Measurements from ENCODE around the gene SMTNL2. TPM values are rescaled to one million over a fixed set of nuclear protein-coding genes. Genes with fewer than 3 reads are reported as not detected.
A peak's percentile ranks its signal among the peaks of the same experiment; 100 is the strongest.
"Not testable (repeated sequence)": the region's sequence is repeated elsewhere in the genome, so short reads cannot be mapped to it uniquely, and the experiment has no call there.

Gene SMTNL2
- total and polyA plus RNA-seq, 2 donors: 0.57 to 1.6 TPM

GRCh38 chr17:4639301-4640059 lies 55.2 kb downstream of the SMTNL2 start:
- H3K4me1 ChIP-seq (ENCODE audit: control insufficient read depth in 2 of 2, insufficient read depth in 2 of 2, low read length in 2 of 2): peaks cover 0 to 13% of the 10 kb centered on the region in 2 donors
- H3K9me3 ChIP-seq (ENCODE audit: control insufficient read depth in 2 of 2, insufficient read depth in 1 of 2, low read length in 1 of 2); H3K36me3 ChIP-seq (ENCODE audit: control insufficient read depth in 2 of 2, insufficient read depth in 2 of 2, low read length in 1 of 2); H3K27ac ChIP-seq (ENCODE audit: low read depth in 1 of 2, low read length in 1 of 2); H3K4me3 ChIP-seq (ENCODE audit: low read length in 2 of 2): not testable (repeated sequence)
- WGBS: 6% methylated on average over 25 of the region's 56 CpGs
- peak in 2 of 9 donors; percentile 13 to 33 for DNase-seq (ENCODE audit: low read depth in 6 of 9, low spot score in 9 of 9)
- H3K27me3 ChIP-seq (ENCODE audit: control insufficient read depth in 2 of 2, insufficient read depth in 1 of 2, low read length in 1 of 2): peaks cover 52 to 92% of the 10 kb centered on the region in 2 donors

- H3K4me3 ChIP-seq (ENCODE audit: low read length in 2 of 2); H3K9me3 ChIP-seq (ENCODE audit: control insufficient read depth in 2 of 2, insufficient read depth in 1 of 2, low read length in 1 of 2); H3K36me3 ChIP-seq (ENCODE audit: control insufficient read depth in 2 of 2, insufficient read depth in 2 of 2, low read length in 1 of 2); H3K4me1 ChIP-seq (ENCODE audit: control insufficient read depth in 2 of 2, insufficient read depth in 2 of 2, low read length in 2 of 2); H3K27ac ChIP-seq (ENCODE audit: low read depth in 1 of 2, low read length in 1 of 2); DNase-seq (ENCODE audit: low read depth in 6 of 9, low spot score in 9 of 9): not testable (repeated sequence)
- peaks cover 47 to 89% of the 10 kb centered on the region in 2 donors for H3K27me3 ChIP-seq (ENCODE audit: control insufficient read depth in 2 of 2, insufficient read depth in 1 of 2, low read length in 1 of 2)
- 3% methylated on average over 36 of the region's 39 CpGs for WGBS
Observed at GRCh38 chr17:4640569-4641188, 56.4 kb downstream of the SMTNL2 start.

GRCh38 chr17:4641297-4642195 lies 57.2 kb downstream of the SMTNL2 start, which contains the start of gene ALOX15:
TSS of gene ALOX15 (minus strand) at chr17:4641678. CDS start at chr17:4641651, 27 bp downstream.
- Histone ChIP-seq H3K4me1 (ENCODE audit: control insufficient read depth in 2 of 2, insufficient read depth in 2 of 2, low read length in 2 of 2) (peaks cover 0 to 9% of the 10 kb centered on the region in 2 donors), H3K27me3 (ENCODE audit: control insufficient read depth in 2 of 2, insufficient read depth in 1 of 2, low read length in 1 of 2) (peaks cover 39 to 85% of the 10 kb centered on the region in 2 donors), H3K9me3 (ENCODE audit: control insufficient read depth in 2 of 2, insufficient read depth in 1 of 2, low read length in 1 of 2) (no peaks in the 10 kb centered on the region), H3K4me3 (ENCODE audit: low read length in 2 of 2) (no peak within 1 kb of the TSS), H3K27ac (ENCODE audit: low read depth in 1 of 2, low read length in 1 of 2) (no peak within 1 kb of the TSS), H3K36me3 (ENCODE audit: control insufficient read depth in 2 of 2, insufficient read depth in 2 of 2, low read length in 1 of 2) (no peaks in the 10 kb centered on the region)
- no peak for DNase-seq (ENCODE audit: low read depth in 6 of 9, low spot score in 9 of 9)
- WGBS: 11% methylated on average over 58 of the region's 58 CpGs

GRCh38 chr17:4642286-4642685 lies 58.0 kb downstream of the SMTNL2 start:
- no peaks in the 10 kb centered on the region for H3K36me3 ChIP-seq (ENCODE audit: control insufficient read depth in 2 of 2, insufficient read depth in 2 of 2, low read length in 1 of 2)
- H3K9me3 ChIP-seq (ENCODE audit: control insufficient read depth in 2 of 2, insufficient read depth in 1 of 2, low read length in 1 of 2): no peaks in the 10 kb centered on the region
- H3K27me3 ChIP-seq (ENCODE audit: control insufficient read depth in 2 of 2, insufficient read depth in 1 of 2, low read length in 1 of 2): peaks cover 33 to 82% of the 10 kb centered on the region in 2 donors
- no peak for DNase-seq (ENCODE audit: low read depth in 6 of 9, low spot score in 9 of 9)
- WGBS: 25% methylated on average over 6 of the region's 6 CpGs
- no peak overlapping the region for H3K27ac ChIP-seq (ENCODE audit: low read depth in 1 of 2, low read length in 1 of 2)
- H3K4me1 ChIP-seq (ENCODE audit: control insufficient read depth in 2 of 2, insufficient read depth in 2 of 2, low read length in 2 of 2): peaks cover 0 to 9% of the 10 kb centered on the region in 2 donors
- no peak overlapping the region for H3K4me3 ChIP-seq (ENCODE audit: low read length in 2 of 2)

- no peak overlapping the region for H3K4me3 ChIP-seq (ENCODE audit: low read length in 2 of 2)
- no peak for DNase-seq (ENCODE audit: low read depth in 6 of 9, low spot score in 9 of 9)
- WGBS: 87% methylated on average over 4 of the region's 4 CpGs
- peaks cover 0 to 9% of the 10 kb centered on the region in 2 donors for H3K4me1 ChIP-seq (ENCODE audit: control insufficient read depth in 2 of 2, insufficient read depth in 2 of 2, low read length in 2 of 2)
- peaks cover 28 to 72% of the 10 kb centered on the region in 2 donors for H3K27me3 ChIP-seq (ENCODE audit: control insufficient read depth in 2 of 2, insufficient read depth in 1 of 2, low read length in 1 of 2)
- H3K9me3 ChIP-seq (ENCODE audit: control insufficient read depth in 2 of 2, insufficient read depth in 1 of 2, low read length in 1 of 2): no peaks in the 10 kb centered on the region
- H3K36me3 ChIP-seq (ENCODE audit: control insufficient read depth in 2 of 2, insufficient read depth in 2 of 2, low read length in 1 of 2): no peaks in the 10 kb centered on the region
- H3K27ac ChIP-seq (ENCODE audit: low read depth in 1 of 2, low read length in 1 of 2): no peak overlapping the region
Observed at GRCh38 chr17:4643676-4644075, 59.3 kb downstream of the SMTNL2 start.

GRCh38 chr17:4645642-4646041 lies 61.3 kb downstream of the SMTNL2 start:
- no peak overlapping the region for H3K4me3 ChIP-seq (ENCODE audit: low read length in 2 of 2)
- peaks cover 20 to 64% of the 10 kb centered on the region in 2 donors for H3K27me3 ChIP-seq (ENCODE audit: control insufficient read depth in 2 of 2, insufficient read depth in 1 of 2, low read length in 1 of 2)
- no peak for DNase-seq (ENCODE audit: low read depth in 6 of 9, low spot score in 9 of 9)
- peaks cover 0 to 9% of the 10 kb centered on the region in 2 donors for H3K4me1 ChIP-seq (ENCODE audit: control insufficient read depth in 2 of 2, insufficient read depth in 2 of 2, low read length in 2 of 2)
- no peak overlapping the region for H3K27ac ChIP-seq (ENCODE audit: low read depth in 1 of 2, low read length in 1 of 2)
- WGBS: 77% methylated on average over 5 of the region's 5 CpGs
- no peaks in the 10 kb centered on the region for H3K9me3 ChIP-seq (ENCODE audit: control insufficient read depth in 2 of 2, insufficient read depth in 1 of 2, low read length in 1 of 2)
- no peaks in the 10 kb centered on the region for H3K36me3 ChIP-seq (ENCODE audit: control insufficient read depth in 2 of 2, insufficient read depth in 2 of 2, low read length in 1 of 2)

GRCh38 chr17:4648741-4649140 lies 64.4 kb downstream of the SMTNL2 start:
- WGBS: 78% methylated on average over 2 of the region's 2 CpGs

GRCh38 chr17:4652997-4653396 lies 68.7 kb downstream of the SMTNL2 start:
- Histone ChIP-seq H3K36me3 (ENCODE audit: control insufficient read depth in 2 of 2, insufficient read depth in 2 of 2, low read length in 1 of 2) (no peaks in the 10 kb centered on the region), H3K4me1 (ENCODE audit: control insufficient read depth in 2 of 2, insufficient read depth in 2 of 2, low read length in 2 of 2) (no peaks in the 10 kb centered on the region), H3K4me3 (ENCODE audit: low read length in 2 of 2) (no peak overlapping the region), H3K27me3 (ENCODE audit: control insufficient read depth in 2 of 2, insufficient read depth in 1 of 2, low read length in 1 of 2) (peaks cover 0 to 9% of the 10 kb centered on the region in 2 donors), H3K9me3 (ENCODE audit: control insufficient read depth in 2 of 2, insufficient read depth in 1 of 2, low read length in 1 of 2) (no peaks in the 10 kb centered on the region), H3K27ac (ENCODE audit: low read depth in 1 of 2, low read length in 1 of 2) (no peak overlapping the region)
- DNase-seq (ENCODE audit: low read depth in 6 of 9, low spot score in 9 of 9): no peak
- 93% methylated on average over 5 of the region's 5 CpGs for WGBS

More at GRCh38 chr17:4648741-4649140, 64.4 kb downstream of the SMTNL2 start:
- no peaks in the 10 kb centered on the region for H3K36me3 ChIP-seq (ENCODE audit: control insufficient read depth in 2 of 2, insufficient read depth in 2 of 2, low read length in 1 of 2)
- H3K4me1 ChIP-seq (ENCODE audit: control insufficient read depth in 2 of 2, insufficient read depth in 2 of 2, low read length in 2 of 2): no peaks in the 10 kb centered on the region
- H3K27ac ChIP-seq (ENCODE audit: low read depth in 1 of 2, low read length in 1 of 2): no peak overlapping the region
- no peak for DNase-seq (ENCODE audit: low read depth in 6 of 9, low spot score in 9 of 9)
- H3K27me3 ChIP-seq (ENCODE audit: control insufficient read depth in 2 of 2, insufficient read depth in 1 of 2, low read length in 1 of 2): peaks cover 0 to 33% of the 10 kb centered on the region in 2 donors
- H3K4me3 ChIP-seq (ENCODE audit: low read length in 2 of 2): no peak overlapping the region
- H3K9me3 ChIP-seq (ENCODE audit: control insufficient read depth in 2 of 2, insufficient read depth in 1 of 2, low read length in 1 of 2): no peaks in the 10 kb centered on the region

All from thymus (tissue), 11 donors.